NCI-H2171 (cell line): ENCODE results near the gene KIF22.
A peak's percentile ranks its signal among the peaks of the same experiment; 100 is the strongest.

Experiments
- DNase-seq: peaks from one replicate; lab custom pipeline; 2025; lab: John Stamatoyannopoulos, UW

KIF22 gene

DNA sequence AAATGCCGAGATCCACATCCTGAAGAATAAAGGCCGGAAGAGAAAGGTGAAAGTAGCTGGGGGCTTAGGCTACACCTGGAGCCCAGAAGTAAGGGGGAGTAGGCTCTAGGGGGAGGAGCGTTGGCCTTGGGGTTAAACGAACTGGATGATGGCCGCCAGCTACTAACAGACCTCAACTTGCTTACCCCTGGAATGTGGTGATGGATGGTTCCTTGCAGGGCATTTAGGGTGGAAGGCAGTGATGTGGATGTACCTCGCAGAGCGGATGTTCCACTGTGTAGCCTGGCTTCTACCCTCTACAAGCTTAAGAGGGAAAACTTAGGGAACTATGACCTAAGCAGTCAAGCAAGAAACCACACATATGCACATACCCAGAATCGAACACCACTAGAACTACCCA is 13.5 kb downstream of the KIF22 start:
- no peak for DNase-seq

DNA sequence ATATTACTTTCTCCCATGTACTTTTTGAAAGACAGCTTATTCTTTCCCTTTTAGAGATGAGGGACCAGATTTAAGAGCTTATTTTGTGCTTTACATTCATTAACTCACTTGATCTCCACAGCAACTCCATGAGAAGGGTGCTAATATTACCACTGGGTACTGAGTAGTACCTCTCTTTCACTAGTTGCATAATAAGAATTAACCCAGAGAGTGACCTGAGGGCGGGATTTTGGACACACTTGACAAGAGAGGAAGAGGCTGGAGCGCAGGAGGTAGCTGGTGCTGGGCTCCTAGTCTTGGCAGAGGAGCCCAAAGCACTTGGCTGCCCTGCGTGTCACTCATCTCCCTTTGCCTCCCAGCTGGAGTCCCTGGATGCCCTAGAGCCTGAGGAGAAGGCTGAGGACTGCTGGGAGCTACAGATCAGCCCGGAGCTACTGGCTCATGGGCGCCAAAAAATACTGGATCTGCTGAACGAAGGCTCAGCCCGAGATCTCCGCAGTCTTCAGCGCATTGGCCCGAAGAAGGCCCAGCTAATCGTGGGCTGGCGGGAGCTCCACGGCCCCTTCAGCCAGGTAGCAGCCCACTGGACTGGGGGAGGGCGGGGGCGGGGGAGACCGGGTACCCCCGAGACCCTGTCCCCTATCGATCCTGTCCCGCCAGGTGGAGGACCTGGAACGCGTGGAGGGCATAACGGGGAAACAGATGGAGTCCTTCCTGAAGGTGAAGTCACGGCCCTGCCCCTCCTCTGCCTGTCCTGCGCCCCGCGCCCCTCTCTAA is 14.1 kb downstream of the KIF22 start:
- peak; percentile 73 for DNase-seq

DNA sequence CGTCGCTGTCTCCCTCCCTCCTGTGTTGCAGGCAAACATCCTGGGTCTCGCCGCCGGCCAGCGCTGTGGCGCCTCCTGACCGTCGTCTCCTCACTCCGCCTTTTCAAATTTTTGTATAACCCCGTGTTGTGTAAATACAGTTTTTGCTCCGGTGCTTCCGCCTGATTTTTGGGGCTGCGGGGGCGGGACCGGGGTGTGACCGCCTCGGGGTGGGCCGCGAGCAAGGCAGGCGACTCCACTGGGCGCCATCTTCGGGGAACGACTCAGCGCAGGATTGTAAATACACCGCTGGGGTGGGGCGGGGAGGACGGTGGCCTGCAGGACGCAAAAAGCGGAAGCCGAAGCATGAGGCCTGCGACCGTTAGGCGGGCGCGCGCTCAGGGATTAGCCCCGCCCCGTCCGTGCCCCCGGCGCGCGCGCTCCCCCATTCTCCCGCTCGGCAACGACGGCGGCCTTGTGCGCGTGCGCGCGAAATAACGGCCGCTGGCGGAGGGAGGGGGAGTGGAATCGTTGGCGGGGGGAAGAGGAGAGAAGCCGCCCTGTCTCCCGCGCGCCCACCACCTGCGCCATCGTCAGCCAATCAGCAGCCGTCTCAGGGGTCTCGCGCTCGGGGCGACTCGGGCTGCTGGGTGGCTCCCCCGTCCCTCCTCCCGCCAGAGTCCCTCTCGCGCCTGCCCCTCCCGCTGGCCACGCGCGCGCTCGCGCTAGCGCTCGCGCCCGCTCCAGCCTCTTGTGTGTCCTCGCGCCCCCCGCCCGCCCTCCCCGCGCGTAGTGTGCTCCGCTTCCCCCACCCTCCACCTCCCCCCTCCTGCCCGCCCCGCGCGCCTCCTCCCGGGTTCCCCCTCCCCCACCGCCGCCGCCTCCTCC is 14.9 kb downstream of the KIF22 start:
- DNase-seq: peak; percentile 99

DNA sequence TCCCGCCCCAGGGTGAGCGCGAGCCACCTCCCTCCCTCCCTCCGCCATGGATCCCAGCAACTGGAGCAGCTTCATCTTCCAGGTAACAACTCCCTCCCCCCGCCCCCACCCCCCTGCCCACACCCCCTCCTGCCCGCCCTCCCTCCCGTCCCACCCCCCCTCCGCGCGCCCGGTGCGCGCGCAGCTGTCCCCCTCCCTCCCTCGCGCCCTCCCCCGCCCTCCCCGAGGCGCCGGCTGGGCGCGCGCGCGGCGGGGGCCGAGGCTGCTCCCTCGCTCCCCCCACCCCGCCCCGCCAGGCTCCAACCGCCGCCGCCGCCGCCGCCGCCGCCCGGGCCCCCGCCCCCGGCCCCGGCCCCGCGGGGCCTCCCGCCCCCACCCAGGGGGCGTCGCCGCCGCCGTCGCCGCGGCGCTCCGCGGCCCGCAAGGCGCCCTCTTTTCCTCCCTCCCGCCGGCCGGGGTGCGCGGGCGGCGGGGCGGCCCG is 15.6 kb downstream of the KIF22 start, which contains the start of gene MAZ:
Gene MAZ (plus strand): TSS at position 431 of the 481 bp plus-strand sequence. CDS start 173 bp downstream, outside the sequence.
- peak; percentile 93 for DNase-seq

GRCh38 chr16:29806641-29807425 is 16.3 kb downstream of the KIF22 start:
- DNase-seq: peak; percentile 79

- DNase-seq: peak; percentile 82
Measured at GRCh38 chr16:29807426-29808218, 17.1 kb downstream of the KIF22 start.

DNA sequence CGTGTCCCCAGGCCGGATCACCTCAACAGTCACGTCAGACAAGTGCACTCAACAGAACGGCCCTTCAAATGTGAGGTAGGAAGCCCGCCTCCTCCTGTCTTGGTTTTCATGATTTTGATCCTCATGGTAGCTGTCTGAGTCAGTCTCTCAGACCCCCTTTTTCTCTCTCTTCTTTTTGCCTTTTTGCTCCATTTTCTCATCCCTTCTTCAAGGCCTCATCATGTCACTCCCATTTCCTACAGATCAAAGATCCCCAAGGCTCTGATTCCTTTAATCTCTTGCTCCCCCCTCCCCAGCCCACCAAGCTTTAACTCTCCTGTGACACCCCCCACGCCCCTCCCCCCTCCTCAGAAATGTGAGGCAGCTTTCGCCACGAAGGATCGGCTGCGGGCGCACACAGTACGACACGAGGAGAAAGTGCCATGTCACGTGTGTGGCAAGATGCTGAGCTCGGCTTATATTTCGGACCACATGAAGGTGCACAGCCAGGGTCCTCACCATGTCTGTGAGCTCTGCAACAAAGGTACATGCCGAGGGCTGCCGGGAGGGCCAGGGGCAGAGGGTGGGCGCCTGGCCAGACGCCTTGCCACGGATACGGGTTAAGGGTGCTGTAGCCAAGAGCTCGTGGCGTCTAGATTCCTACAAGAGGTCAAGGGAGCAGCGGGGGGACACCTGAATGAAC is 17.8 kb downstream of the KIF22 start:
- DNase-seq: no peak

GRCh38 chr16:29809031-29809747 is 18.6 kb downstream of the KIF22 start:
- no peak for DNase-seq

GRCh38 chr16:29809850-29810698 is 19.5 kb downstream of the KIF22 start:
- DNase-seq: peak; percentile 49

DNA sequence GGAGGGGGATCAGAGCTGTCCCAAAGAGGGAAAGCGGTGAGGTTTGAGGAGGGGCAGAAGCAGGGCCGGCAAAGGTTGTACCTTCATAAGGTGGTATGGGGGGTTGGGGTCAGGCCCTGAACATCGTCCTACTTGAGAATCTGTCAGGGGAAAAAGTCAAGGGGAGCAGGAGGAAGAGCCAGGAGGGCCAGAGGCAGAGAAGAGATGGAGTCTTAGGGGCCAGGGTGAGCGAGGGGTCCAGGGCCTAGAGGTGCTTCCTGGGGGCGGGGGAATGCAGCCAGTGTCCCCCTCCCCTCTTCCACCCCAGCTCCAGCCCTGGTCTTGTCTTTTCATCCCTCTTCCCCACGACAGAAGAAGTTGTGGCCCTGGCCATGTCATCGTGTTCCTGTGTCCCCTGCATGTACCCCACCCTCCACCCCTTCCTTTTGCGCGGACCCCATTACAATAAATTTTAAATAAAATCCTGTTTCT is 20.2 kb downstream of the KIF22 start:
- no peak for DNase-seq

- peak; percentile 87 for DNase-seq
Measured at GRCh38 chr16:29811170-29811895, 20.8 kb downstream of the KIF22 start.

DNA sequence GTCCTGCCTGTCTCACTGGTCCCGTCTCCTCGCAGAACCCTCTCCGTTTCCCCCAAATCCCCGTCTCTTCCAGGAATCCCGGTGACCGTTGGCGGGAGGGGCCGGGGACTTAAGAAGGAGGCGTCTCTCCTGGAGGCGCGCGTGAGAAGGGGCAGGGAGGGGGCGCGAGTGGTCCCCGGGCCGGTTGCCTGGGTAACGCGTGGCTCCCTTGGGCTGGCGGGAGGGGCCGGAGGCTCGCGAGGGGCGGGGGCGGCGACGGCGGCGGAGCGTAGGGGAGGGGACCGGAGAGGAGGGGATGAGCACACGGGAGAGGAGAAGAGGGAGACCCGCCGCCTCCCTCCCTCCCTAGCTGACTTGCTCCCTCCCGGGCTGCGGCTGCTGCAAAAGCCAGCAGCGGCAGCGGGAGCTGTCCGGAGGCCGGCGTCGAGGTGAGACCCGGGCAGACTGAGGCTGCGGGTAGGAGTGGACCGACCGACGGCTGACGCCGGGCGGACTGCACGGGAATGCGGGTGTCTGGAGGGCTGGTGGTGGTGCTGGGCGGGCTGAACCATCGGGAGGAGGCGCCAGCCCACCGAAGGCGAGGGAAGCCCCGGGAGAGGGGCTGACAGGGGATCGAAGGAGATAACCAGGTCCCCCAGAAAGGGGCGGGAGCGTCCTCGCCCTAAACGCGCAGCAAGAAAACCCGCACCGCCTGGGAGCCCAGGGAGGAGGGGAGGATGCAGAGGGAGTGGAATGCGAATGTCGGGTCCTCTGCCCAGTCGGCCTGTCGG is 21.5 kb downstream of the KIF22 start, which contains the start of gene PRRT2:
Gene PRRT2 (plus strand): TSS at position 298 of the 770 bp plus-strand sequence. CDS start 862 bp downstream, outside the sequence.
- peak; percentile 60 for DNase-seq

- DNase-seq: no peak
Measured at GRCh38 chr16:29812754-29813643, 22.4 kb downstream of the KIF22 start.

DNA sequence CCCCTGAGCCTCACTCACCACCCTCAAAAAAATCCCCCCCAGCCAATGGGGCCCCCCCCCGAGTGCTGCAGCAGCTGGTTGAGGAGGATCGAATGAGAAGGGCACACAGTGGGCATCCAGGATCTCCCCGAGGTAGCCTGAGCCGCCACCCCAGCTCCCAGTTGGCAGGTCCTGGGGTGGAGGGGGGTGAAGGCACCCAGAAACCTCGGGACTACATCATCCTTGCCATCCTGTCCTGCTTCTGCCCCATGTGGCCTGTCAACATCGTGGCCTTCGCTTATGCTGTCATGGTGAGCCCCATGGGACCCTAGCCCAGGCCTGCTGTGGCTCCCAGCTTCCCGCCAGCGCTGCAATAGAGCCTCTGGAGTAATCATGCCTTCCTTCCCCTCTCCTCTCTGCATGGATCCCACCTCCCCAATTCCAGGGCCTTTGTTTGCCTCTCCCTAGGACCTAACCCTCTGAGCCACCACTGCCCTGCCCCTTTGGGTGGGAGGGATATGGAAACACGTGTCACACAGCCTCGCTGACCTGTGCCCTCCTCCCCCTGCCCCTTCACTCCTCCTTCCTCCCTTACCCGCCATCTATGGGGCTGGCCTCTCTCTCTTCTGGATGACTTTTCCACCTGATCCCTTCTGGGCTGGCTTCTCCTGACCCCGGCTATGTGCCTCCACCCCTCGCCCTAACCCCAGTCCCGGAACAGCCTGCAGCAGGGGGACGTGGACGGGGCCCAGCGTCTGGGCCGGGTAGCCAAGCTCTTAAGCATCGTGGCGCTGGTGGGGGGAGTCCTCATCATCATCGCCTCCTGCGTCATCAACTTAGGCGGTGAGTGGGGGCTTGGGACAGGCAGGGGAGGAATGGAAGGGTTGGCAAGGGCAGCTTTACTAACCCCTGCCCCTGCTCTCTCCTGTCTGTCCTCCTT is 23.4 kb downstream of the KIF22 start:
- no peak for DNase-seq

GRCh38 chr16:29814592-29814991 is 24.0 kb downstream of the KIF22 start:
- no peak for DNase-seq
